OCI-LY7 (cell line): ENCODE results near the gene ASB18.

Experiments used
- EZH2phosphoT487 ChIP-seq: fragments of 200-600 bp; sonication (generic); IDR thresholded peaks from 2 replicates; pipeline ENCODE4 v1.6.1; 2018; ENCODE audit warnings: low read depth, borderline replicate concordance, mild to moderate bottlenecking, mixed run types, antibody characterized with exemption, low read length, moderate library complexity, mixed read lengths
- TF ChIP-seq, protein P1 (sequence below): fragments of 200-600 bp; sonication (generic); conservative IDR thresholded peaks from 2 replicates; pipeline ENCODE4 v1.5.1; 2014; ENCODE audit warnings: mild to moderate bottlenecking, antibody characterized with exemption, low read length, moderate library complexity, mixed read lengths

DNA sequence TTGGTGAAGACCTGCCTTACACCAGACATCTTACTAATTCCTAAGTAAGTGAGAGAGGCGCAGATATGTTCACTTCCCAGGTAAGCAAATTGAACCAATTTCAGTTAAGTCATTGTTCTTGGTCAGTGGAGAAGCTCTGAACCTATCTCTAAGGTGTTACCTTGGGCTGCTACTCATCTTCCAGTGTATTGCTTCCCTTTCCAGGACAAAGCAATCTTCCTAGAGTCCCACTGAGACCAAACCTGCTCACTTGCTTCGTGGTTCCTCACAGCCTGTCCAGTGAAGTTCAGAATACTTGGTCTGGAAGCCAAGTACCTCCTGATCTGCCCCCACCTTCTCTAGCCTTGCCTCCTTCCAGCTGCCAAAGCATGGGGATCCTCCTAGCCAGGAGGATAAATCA is 73.5 kb downstream of the ASB18 start:
- TF ChIP-seq, protein P1, sequence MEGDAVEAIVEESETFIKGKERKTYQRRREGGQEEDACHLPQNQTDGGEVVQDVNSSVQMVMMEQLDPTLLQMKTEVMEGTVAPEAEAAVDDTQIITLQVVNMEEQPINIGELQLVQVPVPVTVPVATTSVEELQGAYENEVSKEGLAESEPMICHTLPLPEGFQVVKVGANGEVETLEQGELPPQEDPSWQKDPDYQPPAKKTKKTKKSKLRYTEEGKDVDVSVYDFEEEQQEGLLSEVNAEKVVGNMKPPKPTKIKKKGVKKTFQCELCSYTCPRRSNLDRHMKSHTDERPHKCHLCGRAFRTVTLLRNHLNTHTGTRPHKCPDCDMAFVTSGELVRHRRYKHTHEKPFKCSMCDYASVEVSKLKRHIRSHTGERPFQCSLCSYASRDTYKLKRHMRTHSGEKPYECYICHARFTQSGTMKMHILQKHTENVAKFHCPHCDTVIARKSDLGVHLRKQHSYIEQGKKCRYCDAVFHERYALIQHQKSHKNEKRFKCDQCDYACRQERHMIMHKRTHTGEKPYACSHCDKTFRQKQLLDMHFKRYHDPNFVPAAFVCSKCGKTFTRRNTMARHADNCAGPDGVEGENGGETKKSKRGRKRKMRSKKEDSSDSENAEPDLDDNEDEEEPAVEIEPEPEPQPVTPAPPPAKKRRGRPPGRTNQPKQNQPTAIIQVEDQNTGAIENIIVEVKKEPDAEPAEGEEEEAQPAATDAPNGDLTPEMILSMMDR = no peak
- no peak for TF ChIP-seq EZH2phosphoT487
